ENCODE results near the gene KRT77. TPM values are rescaled to one million over a fixed set of nuclear protein-coding genes. Genes with fewer than 3 reads are reported as not detected.

KRT77 gene
- total and polyA plus RNA-seq, 2 donors (not counting 1 experiment from before 2014, with no cell fraction given), result not detected

DNA sequence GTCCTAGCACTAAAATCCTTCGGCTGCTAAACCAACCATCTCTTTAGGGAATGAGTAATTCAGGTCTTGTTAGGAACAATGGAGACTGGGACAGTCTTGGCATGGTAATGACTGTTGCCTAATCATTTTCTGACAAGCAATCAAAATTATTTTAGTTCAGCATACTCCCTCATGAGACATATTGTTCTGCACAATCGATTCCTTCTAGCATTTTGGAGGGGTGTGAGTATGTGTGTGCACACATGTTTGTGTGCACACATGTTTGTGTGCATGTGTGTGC is 21.0 kb downstream of the KRT77 start:
- Histone ChIP-seq H4K20me1 (ENCODE audit: control insufficient read depth, extremely low read depth, insufficient read depth, low read length) (no peaks in the 10 kb centered on the region), H3K27ac (ENCODE audit: insufficient read depth, low read length) (no peak overlapping the region), H3K79me2 (ENCODE audit: control insufficient read depth, insufficient read depth, low read length) (no peaks in the 10 kb centered on the region), H3K27me3 (ENCODE audit: control insufficient read depth, insufficient read depth, low read length) (peaks cover 2% of the 10 kb centered on the region), H3K36me3 (ENCODE audit: control insufficient read depth, insufficient read depth, low read length) (no peaks in the 10 kb centered on the region), H3K9me3 (ENCODE audit: control insufficient read depth, insufficient read depth, low read depth, low read length) (no peaks in the 10 kb centered on the region), H3K4me3 (replicated peaks in 1 of 4; ENCODE audit: control extremely low read depth in 1 of 4, insufficient read depth in 1 of 4, low read depth in 3 of 4, low read length in 4 of 4) (no peak overlapping the region), H2AFZ (ENCODE audit: low read length) (no peak overlapping the region), H3K4me2 (ENCODE audit: extremely low read depth, insufficient read depth, low read length) (no peak overlapping the region), H3K9ac (ENCODE audit: insufficient read depth, low read length) (no peak overlapping the region), H3K4me1 (ENCODE audit: control insufficient read depth, extremely low read depth, insufficient read depth, low read length) (no peaks in the 10 kb centered on the region)
- DNase-seq (ENCODE audit: low read depth in 2 of 2), result no peak
- TF ChIP-seq EZH2 (IDR thresholded peaks at IDR 0.05; ENCODE audit: low read length, missing control alignments), result no peak
- TF ChIP-seq CTCF (conservative IDR thresholded peaks at IDR 0.05 in 1 of 2, IDR thresholded peaks at IDR 0.05 in 1 of 2; ENCODE audit: low read depth in 1 of 2, low read length in 2 of 2), result no peak

DNA sequence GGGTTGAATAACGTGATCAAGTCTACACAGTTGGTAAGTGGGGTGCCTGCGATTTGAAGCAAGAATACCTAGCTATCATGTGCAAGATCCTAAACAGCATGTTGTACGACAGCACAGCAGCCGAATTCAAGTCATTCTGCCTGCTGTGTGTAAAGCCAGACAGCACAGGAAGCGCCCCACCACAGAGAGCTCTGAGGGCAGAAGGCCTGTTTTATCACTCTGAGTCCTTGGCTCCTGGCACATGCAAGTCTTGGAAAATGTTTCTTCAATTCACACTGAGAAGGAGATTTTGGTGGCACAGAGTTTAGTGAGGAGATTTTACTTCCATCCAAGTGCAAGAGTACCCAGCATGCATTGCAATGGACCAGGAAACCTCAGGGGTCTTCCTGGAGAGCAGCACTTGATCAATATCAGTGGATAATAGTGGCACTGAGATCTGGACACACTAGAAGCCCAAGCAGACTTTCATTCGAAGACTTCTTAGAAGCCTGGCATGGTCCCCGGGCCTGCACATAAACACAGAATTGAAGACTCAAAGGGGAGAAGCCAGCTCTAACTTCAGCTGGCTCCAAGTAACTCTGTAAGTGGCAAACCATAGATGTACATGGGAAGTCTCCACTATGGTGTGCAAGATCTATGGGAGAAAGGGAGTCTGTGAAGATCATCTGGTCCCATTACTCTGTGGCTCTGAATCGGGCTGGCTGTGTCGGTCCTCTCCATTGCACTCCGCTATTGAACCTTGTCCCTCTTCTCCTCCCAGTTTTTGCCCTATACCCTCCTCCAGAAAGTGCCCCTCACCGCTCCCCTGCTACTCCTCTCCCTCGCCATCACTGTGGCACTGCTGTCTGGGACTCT is 21.6 kb downstream of the KRT77 start:
- Histone ChIP-seq H3K9me3 (ENCODE audit: control insufficient read depth, insufficient read depth, low read depth, low read length) (no peaks in the 10 kb centered on the region), H3K4me1 (ENCODE audit: control insufficient read depth, extremely low read depth, insufficient read depth, low read length) (no peaks in the 10 kb centered on the region), H3K27me3 (ENCODE audit: control insufficient read depth, insufficient read depth, low read length) (peaks cover 2% of the 10 kb centered on the region), H3K27ac (ENCODE audit: insufficient read depth, low read length) (no peak overlapping the region), H3K4me3 (replicated peaks in 1 of 4; ENCODE audit: control extremely low read depth in 1 of 4, insufficient read depth in 1 of 4, low read depth in 3 of 4, low read length in 4 of 4) (no peak overlapping the region), H3K4me2 (ENCODE audit: extremely low read depth, insufficient read depth, low read length) (no peak overlapping the region), H3K9ac (ENCODE audit: insufficient read depth, low read length) (no peak overlapping the region), H2AFZ (ENCODE audit: low read length) (no peak overlapping the region), H3K36me3 (ENCODE audit: control insufficient read depth, insufficient read depth, low read length) (no peaks in the 10 kb centered on the region), H3K79me2 (ENCODE audit: control insufficient read depth, insufficient read depth, low read length) (no peaks in the 10 kb centered on the region), H4K20me1 (ENCODE audit: control insufficient read depth, extremely low read depth, insufficient read depth, low read length) (no peaks in the 10 kb centered on the region)
- DNase-seq (ENCODE audit: low read depth in 2 of 2), result no peak
- TF ChIP-seq EZH2 (IDR thresholded peaks at IDR 0.05; ENCODE audit: low read length, missing control alignments), result no peak
- TF ChIP-seq CTCF (conservative IDR thresholded peaks at IDR 0.05 in 1 of 2, IDR thresholded peaks at IDR 0.05 in 1 of 2; ENCODE audit: low read depth in 1 of 2, low read length in 2 of 2), result no peak

DNA sequence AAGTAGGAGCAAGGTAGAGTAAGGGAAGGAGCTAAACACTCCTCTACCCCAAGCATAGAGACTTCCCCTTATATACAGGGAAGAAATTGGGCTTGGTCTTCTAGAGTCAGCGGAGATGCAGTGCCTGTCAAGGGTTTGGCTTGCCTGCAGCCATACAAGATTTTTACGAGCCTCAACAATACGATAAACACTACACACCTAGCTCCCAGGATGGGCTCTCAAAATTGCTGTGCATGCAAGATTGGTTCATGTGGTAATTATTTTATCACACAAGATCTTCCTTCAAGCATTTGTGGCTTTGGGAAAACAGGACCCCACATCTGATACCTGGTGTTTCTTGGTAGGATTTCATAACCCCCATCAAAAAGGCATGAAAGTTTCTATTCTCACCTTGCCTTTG is 23.0 kb downstream of the KRT77 start, which contains the start of gene KRT1:
KRT1 (minus strand) TSS at position 45 of the 400 bp plus-strand sequence. CDS start 59 bp downstream, outside the sequence.
- no peaks in the 10 kb centered on the region for H3K4me1 ChIP-seq (ENCODE audit: control insufficient read depth, extremely low read depth, insufficient read depth, low read length)
- H3K9ac ChIP-seq (ENCODE audit: insufficient read depth, low read length), result no peak within 1 kb of the TSS
- TF ChIP-seq EZH2 (IDR thresholded peaks at IDR 0.05; ENCODE audit: low read length, missing control alignments), result no peak
- no peak for TF ChIP-seq CTCF (conservative IDR thresholded peaks at IDR 0.05 in 1 of 2, IDR thresholded peaks at IDR 0.05 in 1 of 2; ENCODE audit: low read depth in 1 of 2, low read length in 2 of 2)
- no peak within 1 kb of the TSS for H3K4me2 ChIP-seq (ENCODE audit: extremely low read depth, insufficient read depth, low read length)
- H3K79me2 ChIP-seq (ENCODE audit: control insufficient read depth, insufficient read depth, low read length), result no peaks in the 10 kb centered on the region
- H3K27me3 ChIP-seq (ENCODE audit: control insufficient read depth, insufficient read depth, low read length), result no peaks in the 10 kb centered on the region
- no peak within 1 kb of the TSS for H2AFZ ChIP-seq (ENCODE audit: low read length)
- H4K20me1 ChIP-seq (ENCODE audit: control insufficient read depth, extremely low read depth, insufficient read depth, low read length), result no peaks in the 10 kb centered on the region
- no peaks in the 10 kb centered on the region for H3K9me3 ChIP-seq (ENCODE audit: control insufficient read depth, insufficient read depth, low read depth, low read length)
- H3K27ac ChIP-seq (ENCODE audit: insufficient read depth, low read length), result no peak within 1 kb of the TSS
- H3K4me3 ChIP-seq (replicated peaks in 1 of 4; ENCODE audit: control extremely low read depth in 1 of 4, insufficient read depth in 1 of 4, low read depth in 3 of 4, low read length in 4 of 4), result no peak within 1 kb of the TSS
- H3K36me3 ChIP-seq (ENCODE audit: control insufficient read depth, insufficient read depth, low read length), result no peaks in the 10 kb centered on the region
- no peak for DNase-seq (ENCODE audit: low read depth in 2 of 2)
